ENCODE data around the gene SLC6A4.
"Not testable (repeated sequence)": the region's sequence is repeated elsewhere in the genome, so short reads cannot be mapped to it uniquely, and the experiment has no call there.

The SLC6A4 gene

GRCh38 chr17:30232824-30233427 lies 2.6 kb downstream of the SLC6A4 start:
- no peak for DNase-seq
- no peak overlapping the region for H2AK5ac ChIP-seq (ENCODE audit: low read length)

GRCh38 chr17:30232015-30232823 lies 3.3 kb downstream of the SLC6A4 start:
- WGBS (ENCODE audit: extremely low coverage, insufficient coverage, low lambda C conversion rate): no CpG with 5 or more reads among the region's 10 CpGs
- Histone ChIP-seq H2BK120ac (ENCODE audit: low read depth, low read length) (no peak overlapping the region), H2AK5ac (ENCODE audit: low read length) (no peak overlapping the region), H3K4ac (ENCODE audit: low read depth, low read length) (no peak overlapping the region), H3K9ac (ENCODE audit: low read length) (no peak overlapping the region), H4K5ac (ENCODE audit: low read length) (no peak overlapping the region), H3K18ac (ENCODE audit: low read length) (no peak overlapping the region), H3K23ac (ENCODE audit: low read length) (no peak overlapping the region), H2BK5ac (ENCODE audit: low read length) (no peak overlapping the region), H3K79me2 (ENCODE audit: control insufficient read depth, insufficient read depth, low read length) (no peaks in the 10 kb centered on the region), H3K56ac (ENCODE audit: low read length) (no peak overlapping the region), H3K4me3 (ENCODE audit: low read length) (no peak overlapping the region), H3K4me2 (ENCODE audit: low read length) (no peak overlapping the region), H3K79me1 (ENCODE audit: low read length) (no peaks in the 10 kb centered on the region), H3K4me1 (ENCODE audit: control insufficient read depth, low read depth, low read length) (no peaks in the 10 kb centered on the region), H4K8ac (ENCODE audit: low read depth, low read length) (no peak overlapping the region), H3K27ac (ENCODE audit: low read depth, low read length) (no peak overlapping the region), H3K27me3 (ENCODE audit: insufficient read depth, low read length, poor library complexity) (peaks cover 26% of the 10 kb centered on the region), H3K36me3 (ENCODE audit: control insufficient read depth, insufficient read depth, low read length) (no peaks in the 10 kb centered on the region), H2BK15ac (replicated peaks; ENCODE audit: low read depth) (no peak overlapping the region)
- DNase-seq: no peak

More at GRCh38 chr17:30232824-30233427, 2.6 kb downstream of the SLC6A4 start:
- Histone ChIP-seq H3K9ac (ENCODE audit: low read length) (no peak overlapping the region), H3K4me3 (ENCODE audit: low read length) (no peak overlapping the region), H4K5ac (ENCODE audit: low read length) (no peak overlapping the region), H3K4me2 (ENCODE audit: low read length) (no peak overlapping the region), H2BK120ac (ENCODE audit: low read depth, low read length) (no peak overlapping the region), H2BK15ac (replicated peaks; ENCODE audit: low read depth) (no peak overlapping the region), H3K79me1 (ENCODE audit: low read length) (no peaks in the 10 kb centered on the region), H4K8ac (ENCODE audit: low read depth, low read length) (no peak overlapping the region), H3K18ac (ENCODE audit: low read length) (no peak overlapping the region), H3K27ac (ENCODE audit: low read depth, low read length) (no peak overlapping the region), H3K27me3 (ENCODE audit: insufficient read depth, low read length, poor library complexity) (peaks cover 33% of the 10 kb centered on the region), H3K4me1 (ENCODE audit: control insufficient read depth, low read depth, low read length) (no peaks in the 10 kb centered on the region), H3K23ac (ENCODE audit: low read length) (peak overlapping the region; percentile 26), H3K79me2 (ENCODE audit: control insufficient read depth, insufficient read depth, low read length) (no peaks in the 10 kb centered on the region), H3K56ac (ENCODE audit: low read length) (no peak overlapping the region), H3K4ac (ENCODE audit: low read depth, low read length) (no peak overlapping the region), H3K36me3 (ENCODE audit: control insufficient read depth, insufficient read depth, low read length) (no peaks in the 10 kb centered on the region), H2BK5ac (ENCODE audit: low read length) (no peak overlapping the region)
- no CpG with 5 or more reads among the region's 11 CpGs for WGBS (ENCODE audit: extremely low coverage, insufficient coverage, low lambda C conversion rate)

GRCh38 chr17:30230596-30231125 lies 4.8 kb downstream of the SLC6A4 start:
- H3K56ac ChIP-seq (ENCODE audit: low read length): no peak overlapping the region
- no peak overlapping the region for H3K23ac ChIP-seq (ENCODE audit: low read length)
- H3K79me2 ChIP-seq (ENCODE audit: control insufficient read depth, insufficient read depth, low read length): no peaks in the 10 kb centered on the region
- no peak overlapping the region for H3K4me2 ChIP-seq (ENCODE audit: low read length)
- H3K27ac ChIP-seq (ENCODE audit: low read depth, low read length): no peak overlapping the region
- no peak overlapping the region for H4K5ac ChIP-seq (ENCODE audit: low read length)
- H3K18ac ChIP-seq (ENCODE audit: low read length): no peak overlapping the region
- DNase-seq: no peak
- no CpG with 5 or more reads among the region's 7 CpGs for WGBS (ENCODE audit: extremely low coverage, insufficient coverage, low lambda C conversion rate)
- no peak overlapping the region for H2BK120ac ChIP-seq (ENCODE audit: low read depth, low read length)
- no peak overlapping the region for H2AK5ac ChIP-seq (ENCODE audit: low read length)
- no peak overlapping the region for H3K4ac ChIP-seq (ENCODE audit: low read depth, low read length)
- H3K36me3 ChIP-seq (ENCODE audit: control insufficient read depth, insufficient read depth, low read length): no peaks in the 10 kb centered on the region
- H3K79me1 ChIP-seq (ENCODE audit: low read length): no peaks in the 10 kb centered on the region
- H2BK15ac ChIP-seq (replicated peaks; ENCODE audit: low read depth): no peak overlapping the region
- no peak overlapping the region for H3K9ac ChIP-seq (ENCODE audit: low read length)
- no peaks in the 10 kb centered on the region for H3K4me1 ChIP-seq (ENCODE audit: control insufficient read depth, low read depth, low read length)
- no peak overlapping the region for H3K4me3 ChIP-seq (ENCODE audit: low read length)
- H4K8ac ChIP-seq (ENCODE audit: low read depth, low read length): no peak overlapping the region
- H2BK5ac ChIP-seq (ENCODE audit: low read length): no peak overlapping the region
- H3K27me3 ChIP-seq (ENCODE audit: insufficient read depth, low read length, poor library complexity): peaks cover 18% of the 10 kb centered on the region

GRCh38 chr17:30230009-30230408 lies 5.5 kb downstream of the SLC6A4 start:
- no CpG with 5 or more reads among the region's 1 CpG for WGBS (ENCODE audit: extremely low coverage, insufficient coverage, low lambda C conversion rate)
- not testable (repeated sequence) for H2BK15ac ChIP-seq (replicated peaks; ENCODE audit: low read depth); H3K4me3 ChIP-seq (ENCODE audit: low read length); H3K23ac ChIP-seq (ENCODE audit: low read length); H3K4ac ChIP-seq (ENCODE audit: low read depth, low read length); H3K36me3 ChIP-seq (ENCODE audit: control insufficient read depth, insufficient read depth, low read length); H3K4me1 ChIP-seq (ENCODE audit: control insufficient read depth, low read depth, low read length); H2AK5ac ChIP-seq (ENCODE audit: low read length); H3K79me2 ChIP-seq (ENCODE audit: control insufficient read depth, insufficient read depth, low read length); H3K9ac ChIP-seq (ENCODE audit: low read length); H2BK120ac ChIP-seq (ENCODE audit: low read depth, low read length); H3K27ac ChIP-seq (ENCODE audit: low read depth, low read length); H3K79me1 ChIP-seq (ENCODE audit: low read length); H3K56ac ChIP-seq (ENCODE audit: low read length); H4K8ac ChIP-seq (ENCODE audit: low read depth, low read length); DNase-seq; H2BK5ac ChIP-seq (ENCODE audit: low read length); H4K5ac ChIP-seq (ENCODE audit: low read length); H3K4me2 ChIP-seq (ENCODE audit: low read length); H3K18ac ChIP-seq (ENCODE audit: low read length)
- H3K27me3 ChIP-seq (ENCODE audit: insufficient read depth, low read length, poor library complexity): peaks cover 12% of the 10 kb centered on the region

GRCh38 chr17:30229012-30229411 lies 6.5 kb downstream of the SLC6A4 start:
- H3K4me2 ChIP-seq (ENCODE audit: low read length): no peak overlapping the region
- H2BK120ac ChIP-seq (ENCODE audit: low read depth, low read length): no peak overlapping the region
- no peak overlapping the region for H2AK5ac ChIP-seq (ENCODE audit: low read length)
- WGBS (ENCODE audit: extremely low coverage, insufficient coverage, low lambda C conversion rate): no CpG with 5 or more reads among the region's 7 CpGs
- H3K4ac ChIP-seq (ENCODE audit: low read depth, low read length): no peak overlapping the region
- H3K4me3 ChIP-seq (ENCODE audit: low read length): no peak overlapping the region
- no peak overlapping the region for H2BK15ac ChIP-seq (replicated peaks; ENCODE audit: low read depth)
- DNase-seq: no peak
- H3K27me3 ChIP-seq (ENCODE audit: insufficient read depth, low read length, poor library complexity): peaks cover 4% of the 10 kb centered on the region
- H3K56ac ChIP-seq (ENCODE audit: low read length): no peak overlapping the region
- H3K79me2 ChIP-seq (ENCODE audit: control insufficient read depth, insufficient read depth, low read length): no peaks in the 10 kb centered on the region
- no peak overlapping the region for H2BK5ac ChIP-seq (ENCODE audit: low read length)
- no peak overlapping the region for H3K18ac ChIP-seq (ENCODE audit: low read length)
- no peaks in the 10 kb centered on the region for H3K36me3 ChIP-seq (ENCODE audit: control insufficient read depth, insufficient read depth, low read length)
- H3K27ac ChIP-seq (ENCODE audit: low read depth, low read length): no peak overlapping the region
- H4K5ac ChIP-seq (ENCODE audit: low read length): no peak overlapping the region
- no peak overlapping the region for H3K23ac ChIP-seq (ENCODE audit: low read length)
- no peaks in the 10 kb centered on the region for H3K4me1 ChIP-seq (ENCODE audit: control insufficient read depth, low read depth, low read length)
- H3K79me1 ChIP-seq (ENCODE audit: low read length): no peaks in the 10 kb centered on the region
- no peak overlapping the region for H3K9ac ChIP-seq (ENCODE audit: low read length)
- H4K8ac ChIP-seq (ENCODE audit: low read depth, low read length): no peak overlapping the region

Data from mesendoderm (in vitro differentiated cells).